HL-60/S4 treated with retinoic acid at 250 ng/mL for 4 days and 3 days (cell line): ENCODE measurements around the gene PCK1.

Experiments
- in situ Hi-C: fragments of 300-500 bp; cut with MboI; formaldehyde crosslinking; loops from 2 replicates; pipeline ENCODE4 v1.7.0; 2022; ENCODE audit warnings: low sequenced_read_pairs

The PCK1 gene

GRCh38 chr20:57559289-57559634 lies 1.6 kb upstream of the PCK1 start:
- in situ Hi-C loops, result no loop called here

- in situ Hi-C loops, result no loop called here
Observed at GRCh38 chr20:57559658-57560553, 1.0 kb upstream of the PCK1 start.

GRCh38 chr20:57561356-57562279 lies 708 bp downstream of the PCK1 start:
- in situ Hi-C loops, result no loop called here

GRCh38 chr20:57562541-57563465 lies 1.9 kb downstream of the PCK1 start:
- in situ Hi-C loops, result no loop called here

- in situ Hi-C loops, result no loop called here
Observed at GRCh38 chr20:57563522-57563921, 2.6 kb downstream of the PCK1 start.

GRCh38 chr20:57564180-57564802 lies 3.4 kb downstream of the PCK1 start:
- in situ Hi-C loops, result no loop called here

- in situ Hi-C loops, result no loop called here
Observed at GRCh38 chr20:57564951-57565642, 4.2 kb downstream of the PCK1 start.

- in situ Hi-C loops, result no loop called here
Observed at GRCh38 chr20:57566399-57566798, 5.5 kb downstream of the PCK1 start.

- in situ Hi-C loops, result no loop called here
Observed at GRCh38 chr20:57566803-57567459, 6.0 kb downstream of the PCK1 start.

- in situ Hi-C loops, result no loop called here
Observed at GRCh38 chr20:57567471-57568079, 6.7 kb downstream of the PCK1 start.

GRCh38 chr20:57568088-57568896 lies 7.4 kb downstream of the PCK1 start:
- in situ Hi-C loops, result no loop called here

GRCh38 chr20:57568960-57569359 lies 8.1 kb downstream of the PCK1 start:
- in situ Hi-C loops, result no loop called here

GRCh38 chr20:57570145-57570850 lies 9.4 kb downstream of the PCK1 start:
- in situ Hi-C loops, result no loop called here

GRCh38 chr20:57570920-57571319 lies 10.0 kb downstream of the PCK1 start:
- in situ Hi-C loops, result no loop called here

GRCh38 chr20:57571782-57572416 lies 11.0 kb downstream of the PCK1 start:
- in situ Hi-C loops, result no loop called here

GRCh38 chr20:57573242-57573641 lies 12.3 kb downstream of the PCK1 start:
- in situ Hi-C loops, result no loop called here

- in situ Hi-C loops, result no loop called here
Observed at GRCh38 chr20:57573894-57574293, 13.0 kb downstream of the PCK1 start.
